ENCODE results near the gene SPR.

GRCh38 chr2:72883356-72883962 lies 3.7 kb upstream of the SPR start:
- TF ChIP-seq RFX5 (IDR thresholded peaks at IDR 0.05; ENCODE audit: low read depth, low read length): no peak
- TF ChIP-seq CTCF (conservative IDR thresholded peaks at IDR 0.05; ENCODE audit: low read depth, low read length): no peak
- no peak for TF ChIP-seq POLR2A (IDR thresholded peaks at IDR 0.05; ENCODE audit: low read depth, low read length)
